ENCODE measurements around the gene LRCOL1.

GRCh38 chr12:132578118-132578517 is 32.3 kb downstream of the LRCOL1 start:
- no peak for TF ChIP-seq PRDM10 (CRISPR knock-in tag; IDR thresholded peaks at IDR 0.05; ENCODE audit: low read depth)
- no peak for TF ChIP-seq SETDB1 (CRISPR knock-in tag; IDR thresholded peaks at IDR 0.05; ENCODE audit: borderline replicate concordance)
- TF ChIP-seq, protein P1, sequence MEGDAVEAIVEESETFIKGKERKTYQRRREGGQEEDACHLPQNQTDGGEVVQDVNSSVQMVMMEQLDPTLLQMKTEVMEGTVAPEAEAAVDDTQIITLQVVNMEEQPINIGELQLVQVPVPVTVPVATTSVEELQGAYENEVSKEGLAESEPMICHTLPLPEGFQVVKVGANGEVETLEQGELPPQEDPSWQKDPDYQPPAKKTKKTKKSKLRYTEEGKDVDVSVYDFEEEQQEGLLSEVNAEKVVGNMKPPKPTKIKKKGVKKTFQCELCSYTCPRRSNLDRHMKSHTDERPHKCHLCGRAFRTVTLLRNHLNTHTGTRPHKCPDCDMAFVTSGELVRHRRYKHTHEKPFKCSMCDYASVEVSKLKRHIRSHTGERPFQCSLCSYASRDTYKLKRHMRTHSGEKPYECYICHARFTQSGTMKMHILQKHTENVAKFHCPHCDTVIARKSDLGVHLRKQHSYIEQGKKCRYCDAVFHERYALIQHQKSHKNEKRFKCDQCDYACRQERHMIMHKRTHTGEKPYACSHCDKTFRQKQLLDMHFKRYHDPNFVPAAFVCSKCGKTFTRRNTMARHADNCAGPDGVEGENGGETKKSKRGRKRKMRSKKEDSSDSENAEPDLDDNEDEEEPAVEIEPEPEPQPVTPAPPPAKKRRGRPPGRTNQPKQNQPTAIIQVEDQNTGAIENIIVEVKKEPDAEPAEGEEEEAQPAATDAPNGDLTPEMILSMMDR (CRISPR knock-in tag; IDR thresholded peaks at IDR 0.05), result no peak

Measured in HepG2 (cell line).